ENCODE results near the gene PIP5K1B. TPM values are rescaled to one million over a fixed set of nuclear protein-coding genes. Genes with fewer than 3 reads are reported as not detected.
A peak's percentile ranks its signal among the peaks of the same experiment; 100 is the strongest.

PIP5K1B gene
- polyA plus RNA-seq, 1 donor from 2014 or later, result 5.0 TPM

DNA sequence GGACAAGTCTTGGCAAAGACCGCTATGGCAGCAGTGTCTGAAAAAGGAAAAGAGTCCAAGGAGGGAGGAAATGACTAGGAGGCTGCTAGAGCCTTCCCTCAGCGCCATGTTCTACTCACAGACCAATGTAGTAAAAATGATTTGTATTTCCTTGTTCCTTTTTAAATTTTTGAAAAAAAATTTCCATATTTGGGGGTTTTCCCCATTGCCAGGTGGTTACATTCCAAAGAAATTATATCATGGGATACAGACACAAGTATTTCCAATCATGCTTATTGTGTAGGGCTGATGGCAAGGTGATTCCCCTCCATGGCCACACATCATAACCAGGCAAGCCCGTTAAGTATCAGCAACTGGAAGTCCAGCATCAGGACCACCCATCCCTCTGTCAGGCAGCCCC lies 138.2 kb downstream of the PIP5K1B start:
- Mint-ChIP-seq H3K4me1 (peaks cover 11 to 13% (median 11%) of the 10 kb centered on the region in 3 donors), H3K36me3 (peaks cover 16% of the 10 kb centered on the region), H3K27me3 (no peaks in the 10 kb centered on the region), H3K27ac (no peak overlapping the region), H3K4me3 (no peak overlapping the region), H3K9me3 (no peaks in the 10 kb centered on the region)

DNA sequence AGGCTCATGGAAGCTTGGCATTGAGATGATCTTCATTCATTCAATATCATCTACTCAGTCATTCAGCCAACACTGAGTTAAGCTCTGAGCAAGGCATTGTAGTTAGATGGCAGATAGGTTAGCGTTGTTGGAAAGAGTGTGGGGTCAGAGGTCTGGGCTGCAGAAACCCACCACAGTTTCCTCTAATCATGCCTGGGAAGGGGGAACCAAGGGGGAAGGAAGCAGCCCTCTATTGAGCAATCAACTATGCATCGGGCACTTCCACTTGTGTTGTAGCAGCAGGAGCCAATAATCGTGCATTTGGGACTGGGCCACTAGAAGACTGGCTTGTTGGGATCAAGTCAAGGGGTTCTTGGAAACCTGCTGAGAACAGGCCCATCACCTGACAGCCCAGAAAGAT lies 139.1 kb downstream of the PIP5K1B start:
- Mint-ChIP-seq H3K27ac (no peak overlapping the region), H3K9me3 (no peaks in the 10 kb centered on the region), H3K36me3 (peaks cover 16% of the 10 kb centered on the region), H3K4me3 (peak overlapping the region in 1 of 4 donors; percentile 10), H3K27me3 (no peaks in the 10 kb centered on the region), H3K4me1 (peaks cover 11 to 13% (median 11%) of the 10 kb centered on the region in 3 donors)

DNA sequence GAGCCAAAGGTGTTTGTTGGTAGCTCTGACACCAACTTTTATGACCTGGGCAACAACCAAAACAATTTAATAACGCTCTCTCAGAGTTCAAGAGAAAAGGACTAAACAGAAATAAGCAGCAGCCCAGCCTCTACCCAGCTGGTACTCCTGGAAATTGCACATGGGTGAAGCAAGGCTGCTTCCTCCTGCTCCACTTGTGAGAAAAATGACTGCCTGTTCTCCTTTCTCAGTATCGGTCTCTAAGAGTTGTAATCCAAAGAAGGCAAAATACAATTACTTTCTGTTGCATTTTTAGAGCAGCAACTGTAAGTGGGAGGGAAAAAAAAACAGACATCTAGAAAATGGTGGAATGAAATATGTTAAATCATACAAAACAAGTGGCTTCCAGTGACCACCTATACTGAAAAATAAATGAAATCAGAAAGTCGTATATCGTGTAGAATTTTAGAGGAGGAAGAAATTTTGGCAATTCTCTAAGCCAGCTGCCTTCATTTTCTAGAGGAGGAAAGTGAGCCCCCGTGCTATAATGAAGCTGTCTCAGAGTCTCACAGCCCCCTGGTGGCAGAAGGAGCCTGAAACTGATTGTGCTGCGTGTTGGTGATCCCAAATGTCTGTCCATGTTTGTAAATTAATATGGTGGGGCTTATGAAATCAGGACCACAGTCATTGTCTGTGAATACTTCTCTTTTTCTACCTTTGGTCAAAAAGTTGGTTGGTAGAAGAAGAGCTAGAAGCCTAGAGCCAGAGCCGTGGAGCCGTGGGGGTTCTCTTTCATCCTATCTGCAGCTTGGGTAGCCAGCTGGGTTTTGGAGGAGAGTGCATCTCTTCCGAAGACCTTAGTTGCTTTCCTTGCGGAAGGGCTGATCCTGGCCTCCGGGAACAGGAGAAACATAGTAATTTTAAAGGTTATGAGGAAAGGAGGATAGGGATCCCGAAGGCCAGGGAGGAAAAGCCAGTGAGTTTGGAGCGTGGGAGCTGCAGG lies 139.9 kb downstream of the PIP5K1B start:
- H3K27me3 Mint-ChIP-seq, result no peaks in the 10 kb centered on the region
- no peaks in the 10 kb centered on the region for H3K9me3 Mint-ChIP-seq
- H3K4me3 Mint-ChIP-seq, result peak overlapping the region in 2 of 4 donors; percentile 23 to 61
- peak overlapping the region in 2 of 3 donors; percentile 6 to 14 for H3K27ac Mint-ChIP-seq
- H3K4me1 Mint-ChIP-seq, result peaks cover 11 to 13% (median 11%) of the 10 kb centered on the region in 3 donors
- H3K36me3 Mint-ChIP-seq, result peaks cover 10% of the 10 kb centered on the region

DNA sequence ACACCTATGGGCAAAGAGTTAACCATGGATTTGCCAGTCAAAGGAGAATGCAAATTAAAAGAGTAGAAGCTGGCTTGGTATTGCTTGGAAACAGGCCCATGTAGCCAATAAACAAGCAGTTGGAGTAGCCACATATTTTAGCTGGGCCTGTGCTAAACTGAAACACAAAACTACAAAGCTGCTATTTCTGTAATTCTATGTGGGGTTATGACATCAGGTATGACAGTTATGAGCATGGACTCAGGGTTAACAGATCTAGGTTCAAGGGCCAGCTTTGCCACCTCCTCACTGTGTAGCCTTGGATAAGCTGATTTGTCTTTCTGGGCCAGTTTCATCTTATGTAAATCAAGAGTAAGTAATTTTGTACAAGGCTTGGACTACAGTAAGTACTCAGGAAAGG lies 142.7 kb downstream of the PIP5K1B start:
- Mint-ChIP-seq H3K9me3 (no peaks in the 10 kb centered on the region), H3K4me3 (no peak overlapping the region), H3K27ac (no peak overlapping the region), H3K36me3 (peaks cover 2% of the 10 kb centered on the region), H3K4me1 (peaks cover 11 to 13% (median 11%) of the 10 kb centered on the region in 3 donors), H3K27me3 (no peaks in the 10 kb centered on the region)

DNA sequence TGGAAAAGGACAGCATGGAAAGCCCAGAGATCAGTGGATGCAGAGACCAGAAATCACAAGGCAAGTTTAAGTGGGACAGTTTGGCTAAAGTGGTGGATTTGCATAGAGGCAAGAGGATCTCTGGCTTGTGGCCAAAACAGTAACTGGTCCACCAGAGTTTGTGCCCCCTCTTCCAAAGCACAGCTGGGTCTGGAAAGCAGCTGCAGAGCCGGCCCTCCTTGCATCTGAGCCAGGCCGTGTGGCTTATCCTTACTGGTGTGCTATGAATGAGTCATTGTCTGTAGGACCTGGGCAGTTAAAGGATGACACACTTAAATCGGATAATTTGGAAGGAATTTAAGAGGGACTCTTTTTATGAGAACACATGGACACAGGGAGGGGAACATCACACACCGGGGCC lies 146.6 kb downstream of the PIP5K1B start:
- H3K4me3 Mint-ChIP-seq, result no peak overlapping the region
- H3K36me3 Mint-ChIP-seq, result peaks cover 6% of the 10 kb centered on the region
- peaks cover 2 to 11% (median 4%) of the 10 kb centered on the region in 3 donors for H3K4me1 Mint-ChIP-seq
- H3K27me3 Mint-ChIP-seq, result no peaks in the 10 kb centered on the region
- no peak overlapping the region for H3K27ac Mint-ChIP-seq
- no peaks in the 10 kb centered on the region for H3K9me3 Mint-ChIP-seq

DNA sequence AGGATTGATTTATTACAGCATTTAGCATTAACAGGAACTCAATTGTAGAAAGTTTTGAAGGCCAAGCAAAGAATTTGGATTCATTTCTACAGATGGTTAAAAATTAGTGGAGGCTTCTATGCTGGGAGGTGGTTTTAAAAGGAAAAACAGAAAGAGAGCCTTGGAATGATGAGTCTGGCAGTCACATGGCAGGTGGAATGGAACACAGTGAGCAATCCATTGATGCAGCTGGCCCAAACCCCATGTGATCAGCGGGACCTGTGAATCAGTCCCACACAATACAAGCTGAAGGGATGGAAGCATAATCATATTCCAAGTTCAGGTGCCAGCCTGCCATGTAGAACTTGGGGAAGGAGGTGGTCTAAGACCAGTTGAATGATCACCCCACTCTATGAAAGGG lies 147.9 kb downstream of the PIP5K1B start:
- H3K36me3 Mint-ChIP-seq, result peaks cover 12% of the 10 kb centered on the region
- peaks cover 2 to 14% (median 4%) of the 10 kb centered on the region in 3 donors for H3K4me1 Mint-ChIP-seq
- no peak overlapping the region for H3K27ac Mint-ChIP-seq
- no peak overlapping the region for H3K4me3 Mint-ChIP-seq
- no peaks in the 10 kb centered on the region for H3K27me3 Mint-ChIP-seq
- H3K9me3 Mint-ChIP-seq, result no peaks in the 10 kb centered on the region

DNA sequence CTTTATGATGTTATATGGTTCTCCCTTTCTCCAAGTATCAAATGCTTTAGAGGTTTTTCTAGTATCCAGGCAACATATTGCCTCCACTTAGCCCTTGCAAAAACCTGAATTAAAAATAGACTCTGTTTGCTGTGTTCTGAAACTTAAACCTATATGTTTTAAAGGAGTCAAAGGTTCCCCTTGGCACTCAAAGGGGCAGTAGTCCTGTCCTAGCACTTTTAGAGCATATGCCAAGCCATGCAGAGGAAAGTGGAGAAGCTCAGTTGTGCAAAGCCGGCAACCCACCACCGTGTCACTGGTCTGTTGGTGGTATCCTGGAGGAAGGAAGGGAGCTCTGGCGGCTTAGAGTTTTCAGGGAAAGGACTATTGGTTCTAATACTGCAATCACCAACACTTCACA lies 154.3 kb downstream of the PIP5K1B start:
- H3K4me1 Mint-ChIP-seq, result peaks cover 2 to 11% (median 4%) of the 10 kb centered on the region in 3 donors
- H3K27me3 Mint-ChIP-seq, result no peaks in the 10 kb centered on the region
- no peak overlapping the region for H3K27ac Mint-ChIP-seq
- no peaks in the 10 kb centered on the region for H3K9me3 Mint-ChIP-seq
- H3K4me3 Mint-ChIP-seq, result no peak overlapping the region
- H3K36me3 Mint-ChIP-seq, result peaks cover 16% of the 10 kb centered on the region

DNA sequence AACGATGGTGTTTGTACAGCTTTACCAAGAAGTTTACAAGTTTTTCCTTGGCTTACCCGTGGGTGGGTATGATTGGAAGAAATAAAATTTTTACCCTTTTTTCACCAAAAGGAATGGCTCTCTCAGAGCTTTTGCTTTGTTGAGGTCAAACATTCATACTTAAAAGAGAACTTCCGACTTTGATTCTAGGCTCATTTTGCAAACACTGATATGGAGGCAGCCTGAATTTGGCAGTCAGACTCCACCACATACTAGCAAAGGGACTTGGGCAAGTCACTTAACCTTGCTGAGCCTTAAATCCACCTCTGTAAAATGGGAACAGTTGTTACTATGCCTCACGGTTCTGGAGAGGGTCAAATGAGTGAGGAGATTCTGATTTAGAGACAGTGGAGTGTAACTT lies 155.4 kb downstream of the PIP5K1B start:
- Mint-ChIP-seq H3K9me3 (no peaks in the 10 kb centered on the region), H3K4me3 (no peak overlapping the region), H3K27ac (no peak overlapping the region), H3K36me3 (peaks cover 16% of the 10 kb centered on the region), H3K4me1 (peaks cover 0 to 9% (median 2%) of the 10 kb centered on the region in 3 donors), H3K27me3 (no peaks in the 10 kb centered on the region)

DNA sequence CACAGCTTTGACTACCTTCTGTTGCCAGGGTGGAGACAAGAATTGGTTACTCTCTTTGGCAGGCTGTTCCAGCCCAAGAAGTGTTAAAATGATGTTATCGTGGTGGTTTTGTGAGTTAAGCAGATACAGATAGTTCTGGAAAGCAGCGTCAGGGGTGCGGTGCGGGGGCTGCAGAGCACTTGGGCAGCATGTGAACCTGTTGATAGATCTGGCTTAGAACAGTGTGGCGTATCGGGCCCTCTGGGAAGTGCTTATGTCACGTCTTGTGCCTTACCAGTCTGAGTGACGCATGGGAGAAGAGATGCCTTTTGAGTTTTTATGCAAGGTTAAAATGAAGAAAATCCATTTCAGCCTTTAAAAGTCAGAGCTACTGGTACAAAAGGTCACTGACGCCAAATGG lies 156.4 kb downstream of the PIP5K1B start:
- H3K27me3 Mint-ChIP-seq, result no peaks in the 10 kb centered on the region

DNA sequence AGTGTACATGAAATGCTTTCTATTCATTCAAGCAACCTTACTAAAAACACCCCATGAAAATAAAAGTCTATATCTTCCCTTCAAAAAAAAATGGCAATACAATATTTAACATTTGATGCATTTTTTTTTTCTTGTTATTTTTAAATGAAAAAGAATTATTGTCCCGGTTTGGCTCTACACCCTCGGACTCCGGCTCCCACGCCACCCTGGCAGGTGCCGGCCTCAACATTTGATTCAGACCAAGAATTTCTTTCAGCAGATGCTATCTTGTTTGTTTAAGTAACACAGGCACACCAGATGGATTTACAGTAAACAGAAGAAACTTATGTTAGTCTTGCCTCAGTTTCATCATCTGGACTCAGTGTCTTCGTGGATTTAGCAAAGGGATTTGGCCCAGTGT lies 162.0 kb downstream of the PIP5K1B start:
- Mint-ChIP-seq H3K4me1 (peaks cover 0 to 1% (median 0%) of the 10 kb centered on the region in 3 donors), H3K9me3 (no peaks in the 10 kb centered on the region), H3K36me3 (peaks cover 9% of the 10 kb centered on the region), H3K27me3 (no peaks in the 10 kb centered on the region), H3K27ac (no peak overlapping the region), H3K4me3 (no peak overlapping the region)

More for the DNA sequence above, 156.4 kb downstream of the PIP5K1B start:
- H3K9me3 Mint-ChIP-seq, result no peaks in the 10 kb centered on the region
- peaks cover 0 to 6% (median 0%) of the 10 kb centered on the region in 3 donors for H3K4me1 Mint-ChIP-seq
- no peak overlapping the region for H3K27ac Mint-ChIP-seq
- peaks cover 14% of the 10 kb centered on the region for H3K36me3 Mint-ChIP-seq
- H3K4me3 Mint-ChIP-seq, result no peak overlapping the region

DNA sequence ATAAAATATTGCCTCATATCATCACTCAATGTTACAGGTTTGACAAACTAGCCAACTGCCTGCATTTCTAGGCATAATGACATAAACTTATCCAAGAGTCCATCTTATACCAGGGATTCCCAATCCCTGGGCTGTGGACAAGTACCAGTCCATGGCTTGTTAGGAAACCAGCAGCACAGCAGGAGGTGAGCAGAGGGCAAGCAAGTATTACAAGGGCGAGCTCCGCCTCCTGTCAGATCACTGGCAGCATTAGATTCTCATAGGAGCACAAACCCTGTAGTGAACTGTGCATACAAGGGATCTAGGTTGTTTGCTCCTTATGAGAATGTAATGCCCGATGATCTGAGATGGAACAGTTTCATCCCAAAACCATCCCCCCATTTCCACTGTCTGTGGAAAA lies 164.0 kb downstream of the PIP5K1B start:
- Mint-ChIP-seq H3K9me3 (no peaks in the 10 kb centered on the region), H3K27ac (no peak overlapping the region), H3K4me3 (no peak overlapping the region), H3K4me1 (peaks cover 0 to 1% (median 0%) of the 10 kb centered on the region in 3 donors), H3K27me3 (no peaks in the 10 kb centered on the region), H3K36me3 (peaks cover 9% of the 10 kb centered on the region)

DNA sequence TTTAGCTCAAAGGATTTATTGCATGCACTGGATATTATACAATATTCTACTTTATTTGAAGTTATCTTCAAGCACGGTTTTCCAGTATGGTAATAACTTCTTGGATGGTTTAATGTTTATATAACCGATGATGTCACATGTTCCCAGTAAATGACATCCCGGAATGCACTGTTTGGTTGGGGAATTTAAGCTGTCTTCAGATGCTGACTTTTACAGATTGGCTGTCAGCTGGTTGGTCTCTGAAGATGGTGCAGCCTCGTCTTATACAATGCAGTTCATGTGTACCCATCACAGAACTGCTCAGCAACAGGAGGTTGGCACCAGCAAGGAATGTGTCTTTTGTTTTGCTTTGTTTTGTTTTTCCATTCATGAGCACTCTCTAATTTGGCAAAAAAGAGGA lies 165.0 kb downstream of the PIP5K1B start:
- H3K27ac Mint-ChIP-seq, result no peak overlapping the region
- no peaks in the 10 kb centered on the region for H3K27me3 Mint-ChIP-seq
- no peak overlapping the region for H3K4me3 Mint-ChIP-seq
- peaks cover 0 to 1% (median 0%) of the 10 kb centered on the region in 3 donors for H3K4me1 Mint-ChIP-seq
- no peaks in the 10 kb centered on the region for H3K9me3 Mint-ChIP-seq
- peaks cover 8% of the 10 kb centered on the region for H3K36me3 Mint-ChIP-seq

DNA sequence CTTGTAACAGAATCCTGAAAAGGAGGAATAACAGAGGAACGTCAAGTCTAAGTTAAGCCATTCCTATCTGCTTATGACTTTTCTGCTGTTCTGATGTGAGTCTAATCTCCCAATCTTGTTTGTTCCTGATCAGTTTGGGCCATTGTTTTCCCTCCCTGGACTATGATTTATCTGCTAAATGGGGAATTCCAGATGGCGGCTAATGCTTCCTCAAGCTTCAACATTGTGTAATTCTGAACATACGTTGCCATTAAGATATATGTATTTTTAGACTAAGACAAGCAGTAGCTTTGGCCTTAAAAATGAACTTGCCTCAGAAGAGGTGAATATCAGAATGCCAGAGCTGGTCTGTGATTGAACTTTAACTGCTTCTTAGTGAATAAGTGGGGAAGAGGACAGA lies 166.2 kb downstream of the PIP5K1B start:
- H3K36me3 Mint-ChIP-seq, result peaks cover 8% of the 10 kb centered on the region
- H3K4me3 Mint-ChIP-seq, result no peak overlapping the region
- peaks cover 0 to 1% (median 0%) of the 10 kb centered on the region in 3 donors for H3K4me1 Mint-ChIP-seq
- H3K27ac Mint-ChIP-seq, result no peak overlapping the region
- H3K9me3 Mint-ChIP-seq, result no peaks in the 10 kb centered on the region
- H3K27me3 Mint-ChIP-seq, result no peaks in the 10 kb centered on the region

DNA sequence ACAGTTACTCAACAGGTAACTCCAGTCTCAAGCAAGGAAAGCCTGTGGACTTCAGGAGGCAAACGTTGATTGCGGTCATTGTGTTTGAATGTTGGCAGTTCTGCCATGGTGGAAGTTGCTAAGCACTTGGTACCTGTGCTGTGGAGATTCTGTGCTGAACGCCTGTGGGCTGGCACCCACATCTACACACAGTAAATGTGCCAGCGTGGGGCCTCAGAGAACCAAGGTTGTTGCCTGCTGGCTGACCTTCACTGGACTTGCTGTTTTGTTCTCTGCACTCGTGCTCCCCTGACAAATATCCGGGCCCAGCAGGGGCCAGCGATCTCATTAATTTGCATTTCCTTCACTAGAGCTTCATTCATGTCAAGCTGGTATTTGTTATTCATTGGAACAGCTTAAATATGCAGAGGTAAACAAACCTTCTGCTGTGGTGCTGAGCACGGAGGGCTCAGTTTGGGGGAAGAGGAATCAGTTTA lies 167.0 kb downstream of the PIP5K1B start:
- no peak overlapping the region for H3K4me3 Mint-ChIP-seq
- H3K27ac Mint-ChIP-seq, result no peak overlapping the region
- H3K36me3 Mint-ChIP-seq, result peaks cover 9% of the 10 kb centered on the region
- H3K4me1 Mint-ChIP-seq, result no peaks in the 10 kb centered on the region
- no peaks in the 10 kb centered on the region for H3K27me3 Mint-ChIP-seq
- H3K9me3 Mint-ChIP-seq, result no peaks in the 10 kb centered on the region

DNA sequence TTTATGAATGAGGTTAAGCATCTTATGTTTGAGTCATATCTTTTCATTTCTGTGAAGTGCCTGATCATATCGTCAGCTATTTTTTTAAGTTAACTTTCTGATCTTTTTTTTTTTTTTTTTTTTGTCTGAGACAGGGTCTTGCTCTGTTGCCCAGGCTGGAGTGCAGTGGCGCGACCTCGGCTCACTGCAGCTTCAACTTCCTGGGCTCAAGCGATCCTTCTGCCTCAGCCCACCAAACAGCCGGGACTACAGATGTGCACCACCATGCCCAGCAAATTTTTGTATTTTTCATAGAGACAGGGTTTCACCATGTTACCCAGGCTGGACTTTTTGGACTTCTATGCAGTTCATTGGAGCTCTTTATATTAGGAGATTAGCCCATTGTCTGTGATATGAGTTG lies 168.1 kb downstream of the PIP5K1B start:
- Mint-ChIP-seq H3K4me3 (no peak overlapping the region), H3K27ac (no peak overlapping the region), H3K4me1 (no peaks in the 10 kb centered on the region), H3K27me3 (no peaks in the 10 kb centered on the region), H3K36me3 (peaks cover 9% of the 10 kb centered on the region), H3K9me3 (no peaks in the 10 kb centered on the region)

DNA sequence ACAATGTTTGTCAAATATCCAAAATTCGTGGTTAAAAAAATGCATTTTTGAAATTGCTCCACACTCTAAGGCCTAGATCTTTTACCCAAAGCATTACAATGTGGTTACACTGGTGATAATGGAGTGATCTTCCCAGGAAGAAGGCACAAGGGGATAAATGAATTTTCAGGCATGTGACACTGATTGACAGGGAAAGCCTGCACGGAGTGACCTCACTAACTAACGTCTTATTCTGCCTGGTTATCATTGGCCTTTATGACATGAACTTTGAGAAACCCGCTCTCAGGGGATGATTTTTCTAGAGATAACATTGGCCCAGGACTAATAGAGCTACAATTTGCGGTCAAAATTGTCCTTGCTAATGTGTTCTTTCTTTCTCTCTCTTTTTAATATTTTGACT lies 171.2 kb downstream of the PIP5K1B start:
- Mint-ChIP-seq H3K27ac (no peak overlapping the region), H3K36me3 (peaks cover 16% of the 10 kb centered on the region), H3K27me3 (no peaks in the 10 kb centered on the region), H3K9me3 (no peaks in the 10 kb centered on the region), H3K4me1 (no peaks in the 10 kb centered on the region), H3K4me3 (no peak overlapping the region)
